ENCODE results near the gene SLC35F4. TPM values are rescaled to one million over a fixed set of nuclear protein-coding genes. Genes with fewer than 3 reads are reported as not detected.
"Not testable (repeated sequence)": the region's sequence is repeated elsewhere in the genome, so short reads cannot be mapped to it uniquely, and the experiment has no call there.

SLC35F4 gene
- total and polyA plus RNA-seq, 7 experiments from 2014 or later = not detected

GRCh38 chr14:57753821-57754220 is 112.1 kb downstream of the SLC35F4 start:
- Mint-ChIP-seq H3K27me3 (peaks cover 0 to 3% (median 0%) of the 10 kb centered on the region in 5 donors), H3K9me3 (peaks cover 0 to 4% (median 0%) of the 10 kb centered on the region in 11 donors), H3K4me1 (no peaks in the 10 kb centered on the region), H3K27ac (no peak overlapping the region), H3K4me3 (no peak overlapping the region), H3K36me3 (no peaks in the 10 kb centered on the region)
- ChIA-PET POLR2A (interaction anchor here (0.5 kb wide), 1 partner anchor 49 kb away, joined by 3 read pairs; no protein-coding TSS in a partner anchor), CTCF (no interaction called here)
- no peaks in the 10 kb centered on the region for H3K27me3 ChIP-seq (ENCODE audit: control insufficient read depth in 2 of 2, insufficient read depth in 2 of 2, low read length in 2 of 2)
- no peak overlapping the region for H3K4me3 ChIP-seq (ENCODE audit: low read length)
- H3K36me3 ChIP-seq (ENCODE audit: control insufficient read depth in 2 of 3, insufficient read depth in 3 of 3, low read length in 3 of 3) = no peaks in the 10 kb centered on the region
- no peaks in the 10 kb centered on the region for H3K4me1 ChIP-seq (ENCODE audit: control insufficient read depth in 2 of 2, insufficient read depth in 2 of 2, low read length in 2 of 2)
- no peaks in the 10 kb centered on the region for H3K9me3 ChIP-seq (ENCODE audit: control insufficient read depth in 2 of 3, low read length in 3 of 3)
- ATAC-seq (no peak), DNase-seq (no peak)
- no peak overlapping the region for H3K27ac ChIP-seq (ENCODE audit: low read depth, low read length)
- intact Hi-C loops (cut with micrococcal nuclease) = no loop called here

- H3K4me1 Mint-ChIP-seq; CTCF ChIA-PET; DNase-seq; POLR2A ChIA-PET; H3K9me3 ChIP-seq (ENCODE audit: control insufficient read depth in 2 of 3, low read length in 3 of 3); H3K4me3 ChIP-seq (ENCODE audit: low read length); H3K27me3 Mint-ChIP-seq; H3K27ac ChIP-seq (ENCODE audit: low read depth, low read length); H3K36me3 Mint-ChIP-seq; H3K27ac Mint-ChIP-seq; H3K4me3 Mint-ChIP-seq; intact Hi-C loops (cut with micrococcal nuclease); H3K4me1 ChIP-seq (ENCODE audit: control insufficient read depth in 2 of 2, insufficient read depth in 2 of 2, low read length in 2 of 2); ATAC-seq; H3K9me3 Mint-ChIP-seq; H3K27me3 ChIP-seq (ENCODE audit: control insufficient read depth in 2 of 2, insufficient read depth in 2 of 2, low read length in 2 of 2); H3K36me3 ChIP-seq (ENCODE audit: control insufficient read depth in 2 of 3, insufficient read depth in 3 of 3, low read length in 3 of 3): not testable (repeated sequence)
These were observed 113.7 kb downstream of the SLC35F4 start for GRCh38 chr14:57752142-57752695.

GRCh38 chr14:57751400-57751799 is 114.5 kb downstream of the SLC35F4 start:
- no peak overlapping the region for H3K4me3 ChIP-seq (ENCODE audit: low read length)
- H3K27me3 ChIP-seq (ENCODE audit: control insufficient read depth in 2 of 2, insufficient read depth in 2 of 2, low read length in 2 of 2) = no peaks in the 10 kb centered on the region
- DNase-seq (no peak), ATAC-seq (no peak)
- H3K27ac Mint-ChIP-seq = no peak overlapping the region
- no peaks in the 10 kb centered on the region for H3K4me1 ChIP-seq (ENCODE audit: control insufficient read depth in 2 of 2, insufficient read depth in 2 of 2, low read length in 2 of 2)
- H3K4me3 Mint-ChIP-seq = no peak overlapping the region
- no peaks in the 10 kb centered on the region for H3K9me3 ChIP-seq (ENCODE audit: control insufficient read depth in 2 of 3, low read length in 3 of 3)
- H3K36me3 Mint-ChIP-seq = no peaks in the 10 kb centered on the region
- POLR2A ChIA-PET = no interaction called here
- CTCF ChIA-PET = no interaction called here
- H3K27me3 Mint-ChIP-seq = peaks cover 0 to 3% (median 0%) of the 10 kb centered on the region in 5 donors
- no peak overlapping the region for H3K27ac ChIP-seq (ENCODE audit: low read depth, low read length)
- peaks cover 0 to 4% (median 0%) of the 10 kb centered on the region in 11 donors for H3K9me3 Mint-ChIP-seq
- peaks cover 0 to 3% (median 0%) of the 10 kb centered on the region in 7 donors for H3K4me1 Mint-ChIP-seq
- H3K36me3 ChIP-seq (ENCODE audit: control insufficient read depth in 2 of 3, insufficient read depth in 3 of 3, low read length in 3 of 3) = no peaks in the 10 kb centered on the region
- intact Hi-C loops (cut with micrococcal nuclease) = no loop called here

- ChIA-PET CTCF (no interaction called here), POLR2A (no interaction called here)
- ATAC-seq (no peak), DNase-seq (no peak)
- H3K27me3 ChIP-seq (ENCODE audit: control insufficient read depth in 2 of 2, insufficient read depth in 2 of 2, low read length in 2 of 2) = no peaks in the 10 kb centered on the region
- H3K4me1 ChIP-seq (ENCODE audit: control insufficient read depth in 2 of 2, insufficient read depth in 2 of 2, low read length in 2 of 2) = no peaks in the 10 kb centered on the region
- no peaks in the 10 kb centered on the region for H3K36me3 ChIP-seq (ENCODE audit: control insufficient read depth in 2 of 3, insufficient read depth in 3 of 3, low read length in 3 of 3)
- no peak overlapping the region for H3K4me3 Mint-ChIP-seq
- intact Hi-C loops (cut with micrococcal nuclease) = no loop called here
- H3K9me3 Mint-ChIP-seq = peaks cover 0 to 8% (median 0%) of the 10 kb centered on the region in 11 donors
- no peaks in the 10 kb centered on the region for H3K27me3 Mint-ChIP-seq
- H3K9me3 ChIP-seq (ENCODE audit: control insufficient read depth in 2 of 3, low read length in 3 of 3) = no peaks in the 10 kb centered on the region
- no peak overlapping the region for H3K4me3 ChIP-seq (ENCODE audit: low read length)
- no peaks in the 10 kb centered on the region for H3K36me3 Mint-ChIP-seq
- no peak overlapping the region for H3K27ac Mint-ChIP-seq
- H3K27ac ChIP-seq (ENCODE audit: low read depth, low read length) = no peak overlapping the region
- H3K4me1 Mint-ChIP-seq = peaks cover 0 to 3% (median 0%) of the 10 kb centered on the region in 7 donors
These were observed 116.6 kb downstream of the SLC35F4 start for GRCh38 chr14:57749267-57749666.

- H3K4me3 Mint-ChIP-seq = no peak overlapping the region
- peaks cover 0 to 9% (median 0%) of the 10 kb centered on the region in 11 donors for H3K9me3 Mint-ChIP-seq
- H3K4me1 Mint-ChIP-seq = peaks cover 0 to 3% (median 0%) of the 10 kb centered on the region in 7 donors
These were observed 117.6 kb downstream of the SLC35F4 start for GRCh38 chr14:57748279-57748678.

GRCh38 chr14:57747036-57747435 is 118.9 kb downstream of the SLC35F4 start:
- intact Hi-C loops (cut with micrococcal nuclease) = no loop called here
- Mint-ChIP-seq H3K36me3 (peaks cover 0 to 4% (median 0%) of the 10 kb centered on the region in 5 donors), H3K4me1 (peaks cover 0 to 3% (median 0%) of the 10 kb centered on the region in 7 donors), H3K4me3 (no peak overlapping the region), H3K27me3 (no peaks in the 10 kb centered on the region), H3K9me3 (peaks cover 0 to 17% (median 5%) of the 10 kb centered on the region in 11 donors), H3K27ac (no peak overlapping the region)
- H3K36me3 ChIP-seq (ENCODE audit: control insufficient read depth in 2 of 3, insufficient read depth in 3 of 3, low read length in 3 of 3) = no peaks in the 10 kb centered on the region
- H3K27me3 ChIP-seq (ENCODE audit: control insufficient read depth in 2 of 2, insufficient read depth in 2 of 2, low read length in 2 of 2) = no peaks in the 10 kb centered on the region
- no peak overlapping the region for H3K4me3 ChIP-seq (ENCODE audit: low read length)
- CTCF ChIA-PET = no interaction called here
- POLR2A ChIA-PET = no interaction called here
- no peaks in the 10 kb centered on the region for H3K9me3 ChIP-seq (ENCODE audit: control insufficient read depth in 2 of 3, low read length in 3 of 3)
- ATAC-seq = no peak
- no peak overlapping the region for H3K27ac ChIP-seq (ENCODE audit: low read depth, low read length)
- DNase-seq = no peak
- no peaks in the 10 kb centered on the region for H3K4me1 ChIP-seq (ENCODE audit: control insufficient read depth in 2 of 2, insufficient read depth in 2 of 2, low read length in 2 of 2)

More at GRCh38 chr14:57748279-57748678, 117.6 kb downstream of the SLC35F4 start:
- no peak overlapping the region for H3K27ac Mint-ChIP-seq
- H3K36me3 ChIP-seq (ENCODE audit: control insufficient read depth in 2 of 3, insufficient read depth in 3 of 3, low read length in 3 of 3) = no peaks in the 10 kb centered on the region
- no peaks in the 10 kb centered on the region for H3K4me1 ChIP-seq (ENCODE audit: control insufficient read depth in 2 of 2, insufficient read depth in 2 of 2, low read length in 2 of 2)
- no peaks in the 10 kb centered on the region for H3K27me3 Mint-ChIP-seq
- DNase-seq (no peak), ATAC-seq (no peak)
- no peaks in the 10 kb centered on the region for H3K9me3 ChIP-seq (ENCODE audit: control insufficient read depth in 2 of 3, low read length in 3 of 3)
- ChIA-PET POLR2A (no interaction called here), CTCF (no interaction called here)
- H3K27me3 ChIP-seq (ENCODE audit: control insufficient read depth in 2 of 2, insufficient read depth in 2 of 2, low read length in 2 of 2) = no peaks in the 10 kb centered on the region
- no peak overlapping the region for H3K27ac ChIP-seq (ENCODE audit: low read depth, low read length)
- intact Hi-C loops (cut with micrococcal nuclease) = no loop called here
- no peaks in the 10 kb centered on the region for H3K36me3 Mint-ChIP-seq
- no peak overlapping the region for H3K4me3 ChIP-seq (ENCODE audit: low read length)

GRCh38 chr14:57746563-57746962 is 119.3 kb downstream of the SLC35F4 start:
- Histone ChIP-seq H3K27ac (ENCODE audit: low read depth, low read length) (no peak overlapping the region), H3K36me3 (ENCODE audit: control insufficient read depth in 2 of 3, insufficient read depth in 3 of 3, low read length in 3 of 3) (no peaks in the 10 kb centered on the region), H3K9me3 (ENCODE audit: control insufficient read depth in 2 of 3, low read length in 3 of 3) (no peaks in the 10 kb centered on the region), H3K27me3 (ENCODE audit: control insufficient read depth in 2 of 2, insufficient read depth in 2 of 2, low read length in 2 of 2) (no peaks in the 10 kb centered on the region), H3K4me1 (ENCODE audit: control insufficient read depth in 2 of 2, insufficient read depth in 2 of 2, low read length in 2 of 2) (no peaks in the 10 kb centered on the region), H3K4me3 (ENCODE audit: low read length) (no peak overlapping the region)
- POLR2A ChIA-PET = no interaction called here
- no peak for DNase-seq
- peaks cover 0 to under 1% (median 0%) of the 10 kb centered on the region in 5 donors for H3K27me3 Mint-ChIP-seq
- intact Hi-C loops (cut with micrococcal nuclease) = no loop called here
- no peak overlapping the region for H3K27ac Mint-ChIP-seq
- H3K36me3 Mint-ChIP-seq = peaks cover 0 to 4% (median 0%) of the 10 kb centered on the region in 5 donors
- peaks cover 0 to 17% (median 5%) of the 10 kb centered on the region in 11 donors for H3K9me3 Mint-ChIP-seq
- H3K4me3 Mint-ChIP-seq = no peak overlapping the region
- CTCF ChIA-PET = no interaction called here
- no peak for ATAC-seq
- H3K4me1 Mint-ChIP-seq = peaks cover 0 to 3% (median 0%) of the 10 kb centered on the region in 7 donors
